PC-3 (cell line): Measurements from ENCODE around the gene ABCG4. TPM values are rescaled to one million over a fixed set of nuclear protein-coding genes. Genes with fewer than 3 reads are reported as not detected.

Experiments
- ATAC-seq: fragments of 200-7000 bp; cut with Tn5 transposase; 2 replicates; pipeline ENCODE4 v1.9.1; 2020; ENCODE audit warnings: mild to moderate bottlenecking, moderate library complexity
- BruUV-seq: library from RNA; stranded (reverse); fragments of 400-500 nt; replicated peaks from 2 replicates; lab custom pipeline; 2021; lab: Mats Ljungman, UMichigan
- CTCF ChIA-PET: fragments of 300-600 bp; sonication (Branson Sonifier 250); formaldehyde crosslinking; loops from one replicate; lab custom pipeline; 2022; ENCODE audit warnings: antibody characterized with exemption; lab: Charles Lee
- POLR2A ChIA-PET: fragments of 300-600 bp; sonication (Branson Sonifier 250); formaldehyde crosslinking; loops from one replicate; lab custom pipeline; 2022; ENCODE audit warnings: antibody characterized with exemption; ENCODE audit not compliant: unreplicated experiment; lab: Charles Lee
- DNase-seq: peaks from one replicate; pipeline ENCODE4 v3.0.0-alpha.2; 2015
- H2AFZ ChIP-seq: fragments of 300-600 bp; sonication (generic); 2 replicates; pipeline ENCODE4 v1.6.0; 2016; ENCODE audit warnings: antibody characterized with exemption, low read length
- H3F3A ChIP-seq: fragments of 300-600 bp; sonication (generic); one replicate; pipeline ENCODE4 v1.6.0; 2017; ENCODE audit warnings: antibody characterized with exemption, low read length, control low read depth, mild to moderate bottlenecking; ENCODE audit not compliant: unreplicated experiment
- H3K27ac ChIP-seq: fragments of 300-600 bp; sonication (generic); 2 replicates; pipeline ENCODE4 v1.5.1; 2016; ENCODE audit warnings: mild to moderate bottlenecking, low read length
- H3K27me3 ChIP-seq: fragments of 300-600 bp; sonication (generic); 2 replicates; pipeline ENCODE4 v1.6.1; 2016; ENCODE audit warnings: low read length, mixed read lengths
- H3K36me3 ChIP-seq: fragments of 300-600 bp; sonication (generic); 2 replicates; pipeline ENCODE4 v1.6.1; 2016; ENCODE audit warnings: low read depth, mixed run types, low read length, mixed read lengths
- H3K4me1 ChIP-seq: fragments of 300-600 bp; sonication (generic); 2 replicates; pipeline ENCODE4 v1.5.1; 2016; ENCODE audit warnings: low read length; ENCODE audit not compliant: insufficient read depth
- H3K4me2 ChIP-seq: fragments of 300-600 bp; sonication (generic); 2 replicates; pipeline ENCODE4 v1.6.0; 2016; ENCODE audit warnings: low read length
- H3K4me3 ChIP-seq: fragments of 300-600 bp; sonication (generic); 2 replicates; pipeline ENCODE4 v1.5.1; 2016; ENCODE audit warnings: mild to moderate bottlenecking, low read length, mixed read lengths
- H3K79me2 ChIP-seq: fragments of 300-600 bp; sonication (generic); 2 replicates; pipeline ENCODE4 v1.6.1; 2017; ENCODE audit warnings: low read length, mixed read lengths
- H3K9ac ChIP-seq: fragments of 300-600 bp; sonication (generic); 2 replicates; pipeline ENCODE4 v1.6.0; 2016; ENCODE audit warnings: mild to moderate bottlenecking, low read length
- H3K9me2 ChIP-seq: fragments of 300-600 bp; sonication (generic); replicated peaks from 2 replicates; pipeline ENCODE4 v1.6.1; 2016; ENCODE audit warnings: mixed run types, low read length, mixed read lengths
- H3K9me3 ChIP-seq: fragments of 300-600 bp; sonication (generic); 2 replicates; pipeline ENCODE4 v1.6.1; 2016; ENCODE audit warnings: low read length, mixed read lengths
- H4K20me1 ChIP-seq: fragments of 300-600 bp; sonication (generic); 2 replicates; pipeline ENCODE4 v1.6.1; 2016; ENCODE audit warnings: low read length, mixed read lengths
- EZH2 ChIP-seq: fragments of 300-600 bp; sonication (generic); IDR thresholded peaks from one replicate; pipeline ENCODE4 v1.6.1; 2017; ENCODE audit warnings: antibody characterized with exemption, mild to moderate bottlenecking, low read length; ENCODE audit not compliant: unreplicated experiment
- EZH2phosphoT487 ChIP-seq: fragments of 300-600 bp; sonication (generic); IDR thresholded peaks from 2 replicates; pipeline ENCODE4 v1.6.1; 2018; ENCODE audit warnings: mild to moderate bottlenecking, antibody characterized with exemption, low read length, borderline replicate concordance
- intact Hi-C: fragments of 100-400 bp; cut with micrococcal nuclease; formaldehyde crosslinking; loops from 2 replicates; pipeline ENCODE4 v1.9.0; 2023
- total RNA-seq: library from RNA; depleted of rRNA; stranded (reverse); fragments of >200 nt; gene quantifications from 2 replicates; pipeline ENCODE4 v1.2.3, GENCODE V29; 2014
- TF ChIP-seq, protein P1 (sequence below): fragments of 300-600 bp; sonication (generic); conservative IDR thresholded peaks from 2 replicates; pipeline ENCODE4 v1.5.1; 2017; ENCODE audit warnings: antibody characterized with exemption, low read depth, mild to moderate bottlenecking, low read length

Gene ABCG4
- total RNA-seq, 1 experiment from 2014 or later = 0.15 TPM

DNA sequence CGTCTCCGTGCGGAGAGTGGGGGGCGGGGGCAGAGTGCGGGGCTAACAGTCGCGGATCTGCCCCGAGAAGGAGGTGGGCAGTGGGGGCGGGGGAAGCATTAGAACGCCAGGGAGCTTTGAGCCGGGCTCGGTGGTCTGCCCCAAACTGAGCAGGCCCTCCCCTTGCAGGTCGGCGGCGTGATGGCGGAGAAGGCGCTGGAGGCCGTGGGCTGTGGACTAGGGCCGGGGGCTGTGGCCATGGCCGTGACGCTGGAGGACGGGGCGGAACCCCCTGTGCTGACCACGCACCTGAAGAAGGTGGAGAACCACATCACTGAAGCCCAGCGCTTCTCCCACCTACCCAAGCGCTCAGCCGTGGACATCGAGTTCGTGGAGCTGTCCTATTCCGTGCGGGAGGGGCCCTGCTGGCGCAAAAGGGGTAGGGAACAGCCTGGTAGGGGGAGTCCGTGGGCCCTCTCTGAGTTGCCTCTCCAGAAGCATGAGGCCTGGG, 979 bp downstream of the ABCG4 start:
- Histone ChIP-seq H3K4me2 (peak overlapping the region; percentile 99), H4K20me1 (no peaks in the 10 kb centered on the region), H3K9ac (no peak overlapping the region), H3K27ac (no peak overlapping the region), H3K9me3 (no peaks in the 10 kb centered on the region), H3F3A (no peaks in the 10 kb centered on the region), H3K9me2 (no peaks in the 10 kb centered on the region), H3K4me3 (peak overlapping the region; percentile 82; the same call in 1 of the 2 replicates), H2AFZ (peak overlapping the region; percentile 99), H3K79me2 (no peaks in the 10 kb centered on the region), H3K4me1 (0 out of 2 replicates have a peak, but pooled peaks cover 3% of the 10 kb centered on the region), H3K27me3 (no peaks in the 10 kb centered on the region), H3K36me3 (no peaks in the 10 kb centered on the region)
- intact Hi-C loops = loop anchor here (10.0 kb wide), 1 partner anchor 145 kb away; no protein-coding TSS in a partner anchor
- no TSS peak for BruUV-seq
- CTCF ChIA-PET = no interaction called here
- no peak for ATAC-seq
- TF ChIP-seq, protein P1, sequence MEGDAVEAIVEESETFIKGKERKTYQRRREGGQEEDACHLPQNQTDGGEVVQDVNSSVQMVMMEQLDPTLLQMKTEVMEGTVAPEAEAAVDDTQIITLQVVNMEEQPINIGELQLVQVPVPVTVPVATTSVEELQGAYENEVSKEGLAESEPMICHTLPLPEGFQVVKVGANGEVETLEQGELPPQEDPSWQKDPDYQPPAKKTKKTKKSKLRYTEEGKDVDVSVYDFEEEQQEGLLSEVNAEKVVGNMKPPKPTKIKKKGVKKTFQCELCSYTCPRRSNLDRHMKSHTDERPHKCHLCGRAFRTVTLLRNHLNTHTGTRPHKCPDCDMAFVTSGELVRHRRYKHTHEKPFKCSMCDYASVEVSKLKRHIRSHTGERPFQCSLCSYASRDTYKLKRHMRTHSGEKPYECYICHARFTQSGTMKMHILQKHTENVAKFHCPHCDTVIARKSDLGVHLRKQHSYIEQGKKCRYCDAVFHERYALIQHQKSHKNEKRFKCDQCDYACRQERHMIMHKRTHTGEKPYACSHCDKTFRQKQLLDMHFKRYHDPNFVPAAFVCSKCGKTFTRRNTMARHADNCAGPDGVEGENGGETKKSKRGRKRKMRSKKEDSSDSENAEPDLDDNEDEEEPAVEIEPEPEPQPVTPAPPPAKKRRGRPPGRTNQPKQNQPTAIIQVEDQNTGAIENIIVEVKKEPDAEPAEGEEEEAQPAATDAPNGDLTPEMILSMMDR = no peak
- TF ChIP-seq EZH2 (no peak), EZH2phosphoT487 (no peak)
- POLR2A ChIA-PET = no interaction called here
- no peak for DNase-seq

DNA sequence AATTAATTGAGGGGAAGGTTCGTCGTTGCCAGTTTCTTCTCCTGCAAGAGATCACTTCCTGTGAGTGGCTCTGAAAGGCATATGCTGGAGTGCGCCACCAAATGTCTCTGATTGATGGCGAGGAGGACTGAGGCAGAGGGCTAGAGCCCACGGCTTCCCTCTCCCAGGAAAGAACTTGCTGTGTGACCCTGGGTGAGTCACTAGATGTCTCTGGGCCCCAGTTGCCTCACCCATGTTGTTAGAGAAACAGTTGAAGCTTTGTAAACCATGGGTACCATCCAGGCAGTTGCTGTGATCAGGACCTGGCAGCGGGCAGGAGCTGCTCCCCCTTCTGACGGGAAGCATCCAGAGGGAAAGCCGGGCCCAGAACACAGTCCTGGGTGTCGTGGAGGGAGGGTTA, 3.2 kb downstream of the ABCG4 start:
- Histone ChIP-seq H3K9me2 (no peaks in the 10 kb centered on the region), H3K27me3 (no peaks in the 10 kb centered on the region), H3K79me2 (no peaks in the 10 kb centered on the region), H4K20me1 (no peaks in the 10 kb centered on the region), H3K4me2 (no peak overlapping the region), H3F3A (no peaks in the 10 kb centered on the region), H3K4me3 (no peak overlapping the region), H3K36me3 (no peaks in the 10 kb centered on the region), H3K9me3 (no peaks in the 10 kb centered on the region), H2AFZ (no peak overlapping the region), H3K4me1 (0 out of 2 replicates have a peak, but pooled peaks cover 3% of the 10 kb centered on the region), H3K27ac (no peak overlapping the region), H3K9ac (no peak overlapping the region)
- intact Hi-C loops = no loop called here
- ChIA-PET POLR2A (no interaction called here), CTCF (no interaction called here)
- ATAC-seq = no peak
- TF ChIP-seq EZH2phosphoT487 (no peak), EZH2 (no peak)
- TF ChIP-seq, protein P1 = no peak
- no peak for DNase-seq
- no TSS peak for BruUV-seq

DNA sequence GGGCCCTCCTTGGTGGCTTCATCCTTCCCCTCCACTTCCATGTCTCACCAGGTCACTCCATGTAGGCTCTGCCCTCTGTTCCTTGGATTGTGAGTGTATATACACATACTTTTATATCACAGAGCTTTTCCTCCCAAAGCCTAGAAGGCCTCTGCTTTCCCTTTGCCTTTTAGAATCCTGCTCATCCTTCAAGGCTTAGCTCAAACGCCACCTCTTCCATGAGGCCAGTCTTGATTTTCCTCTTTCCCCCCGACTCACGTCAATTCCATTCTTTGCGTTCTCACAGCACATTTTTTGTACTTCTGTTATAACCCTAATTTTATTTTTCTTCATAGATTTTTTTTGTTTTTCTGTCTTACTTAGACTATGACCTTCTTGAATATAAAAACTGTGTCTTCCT, 3.8 kb downstream of the ABCG4 start:
- Histone ChIP-seq H3K9me3 (no peaks in the 10 kb centered on the region), H3K4me1 (0 out of 2 replicates have a peak, but pooled peaks cover 3% of the 10 kb centered on the region), H3K27ac (no peak overlapping the region), H3F3A (no peaks in the 10 kb centered on the region), H4K20me1 (no peaks in the 10 kb centered on the region), H3K36me3 (no peaks in the 10 kb centered on the region), H3K27me3 (no peaks in the 10 kb centered on the region), H3K4me3 (no peak overlapping the region), H3K9me2 (no peaks in the 10 kb centered on the region), H3K79me2 (no peaks in the 10 kb centered on the region), H2AFZ (no peak overlapping the region), H3K4me2 (no peak overlapping the region), H3K9ac (no peak overlapping the region)
- ATAC-seq (no peak), DNase-seq (no peak)
- ChIA-PET POLR2A (no interaction called here), CTCF (no interaction called here)
- no TSS peak for BruUV-seq
- TF ChIP-seq, protein P1 = no peak
- TF ChIP-seq EZH2 (no peak), EZH2phosphoT487 (no peak)
- intact Hi-C loops = no loop called here
